Measurements from ENCODE around the gene LIN9.
A peak's percentile ranks its signal among the peaks of the same experiment; 100 is the strongest.
"Not testable (repeated sequence)": the region's sequence is repeated elsewhere in the genome, so short reads cannot be mapped to it uniquely, and the experiment has no call there.

The LIN9 gene

GRCh38 chr1:226349801-226350518 is 41.0 kb upstream of the LIN9 start:
- no peak overlapping the region for H3K27ac ChIP-seq (ENCODE audit: low read length)
- no peaks in the 10 kb centered on the region for H3K36me3 ChIP-seq (replicated peaks; ENCODE audit: low read depth, low read length)
- no peak for TF ChIP-seq EZH2phosphoT487 (IDR thresholded peaks at IDR 0.05; ENCODE audit: low read depth)
- TF ChIP-seq CTCF (IDR thresholded peaks at IDR 0.05; ENCODE audit: low read depth, low read length) = no peak
- H4K20me1 ChIP-seq (ENCODE audit: insufficient read depth, low read length) = no peaks in the 10 kb centered on the region
- no peaks in the 10 kb centered on the region for H3K9me3 ChIP-seq (ENCODE audit: insufficient read depth, low read length)
- H3K79me2 ChIP-seq (ENCODE audit: low read length) = no peaks in the 10 kb centered on the region
- H3K4me3 ChIP-seq (ENCODE audit: low read length) = no peak overlapping the region
- no peak overlapping the region for H3K9ac ChIP-seq (ENCODE audit: low read length)
- no peak overlapping the region for H2AFZ ChIP-seq (ENCODE audit: low read depth, low read length)
- H3K4me1 ChIP-seq (ENCODE audit: low read length) = peaks cover 11% of the 10 kb centered on the region
- no peak overlapping the region for H3K4me2 ChIP-seq (ENCODE audit: low read length)
- no peaks in the 10 kb centered on the region for H3K27me3 ChIP-seq (ENCODE audit: low read depth, low read length)

- no peaks in the 10 kb centered on the region for H3K36me3 ChIP-seq (replicated peaks; ENCODE audit: low read depth, low read length)
- no peak overlapping the region for H3K27ac ChIP-seq (ENCODE audit: low read length)
- H2AFZ ChIP-seq (ENCODE audit: low read depth, low read length) = no peak overlapping the region
- no peaks in the 10 kb centered on the region for H3K79me2 ChIP-seq (ENCODE audit: low read length)
- H3K4me1 ChIP-seq (ENCODE audit: low read length) = peaks cover 11% of the 10 kb centered on the region
- H3K9me3 ChIP-seq (ENCODE audit: insufficient read depth, low read length) = no peaks in the 10 kb centered on the region
- TF ChIP-seq CTCF (IDR thresholded peaks at IDR 0.05; ENCODE audit: low read depth, low read length) (no peak), EZH2phosphoT487 (IDR thresholded peaks at IDR 0.05; ENCODE audit: low read depth) (no peak)
- no peaks in the 10 kb centered on the region for H3K27me3 ChIP-seq (ENCODE audit: low read depth, low read length)
- no peak overlapping the region for H3K4me3 ChIP-seq (ENCODE audit: low read length)
- H4K20me1 ChIP-seq (ENCODE audit: insufficient read depth, low read length) = no peaks in the 10 kb centered on the region
- H3K9ac ChIP-seq (ENCODE audit: low read length) = no peak overlapping the region
- no peak overlapping the region for H3K4me2 ChIP-seq (ENCODE audit: low read length)
Measured at GRCh38 chr1:226349081-226349480, 40.1 kb upstream of the LIN9 start.

GRCh38 chr1:226344441-226345259 is 35.7 kb upstream of the LIN9 start:
- Histone ChIP-seq H4K20me1 (ENCODE audit: insufficient read depth, low read length) (no peaks in the 10 kb centered on the region), H2AFZ (ENCODE audit: low read depth, low read length) (peak overlapping the region; percentile 57; the same call in 1 of the 2 replicates), H3K4me3 (ENCODE audit: low read length) (no peak overlapping the region), H3K36me3 (replicated peaks; ENCODE audit: low read depth, low read length) (no peaks in the 10 kb centered on the region), H3K4me2 (ENCODE audit: low read length) (no peak overlapping the region), H3K4me1 (ENCODE audit: low read length) (peaks cover 4% of the 10 kb centered on the region), H3K27me3 (ENCODE audit: low read depth, low read length) (no peaks in the 10 kb centered on the region), H3K9me3 (ENCODE audit: insufficient read depth, low read length) (no peaks in the 10 kb centered on the region), H3K9ac (ENCODE audit: low read length) (no peak overlapping the region), H3K27ac (ENCODE audit: low read length) (no peak overlapping the region), H3K79me2 (ENCODE audit: low read length) (no peaks in the 10 kb centered on the region)
- no peak for TF ChIP-seq EZH2phosphoT487 (IDR thresholded peaks at IDR 0.05; ENCODE audit: low read depth)
- no peak for TF ChIP-seq CTCF (IDR thresholded peaks at IDR 0.05; ENCODE audit: low read depth, low read length)

GRCh38 chr1:226342656-226343055 is 33.7 kb upstream of the LIN9 start:
- H4K20me1 ChIP-seq (ENCODE audit: insufficient read depth, low read length) = no peaks in the 10 kb centered on the region
- no peak overlapping the region for H3K9ac ChIP-seq (ENCODE audit: low read length)
- H3K4me1 ChIP-seq (ENCODE audit: low read length) = peaks cover 6% of the 10 kb centered on the region
- no peak overlapping the region for H2AFZ ChIP-seq (ENCODE audit: low read depth, low read length)
- no peak overlapping the region for H3K27ac ChIP-seq (ENCODE audit: low read length)
- no peaks in the 10 kb centered on the region for H3K27me3 ChIP-seq (ENCODE audit: low read depth, low read length)
- H3K4me2 ChIP-seq (ENCODE audit: low read length) = no peak overlapping the region
- no peaks in the 10 kb centered on the region for H3K9me3 ChIP-seq (ENCODE audit: insufficient read depth, low read length)
- no peaks in the 10 kb centered on the region for H3K36me3 ChIP-seq (replicated peaks; ENCODE audit: low read depth, low read length)
- H3K4me3 ChIP-seq (ENCODE audit: low read length) = no peak overlapping the region
- H3K79me2 ChIP-seq (ENCODE audit: low read length) = no peaks in the 10 kb centered on the region
- no peak for TF ChIP-seq EZH2phosphoT487 (IDR thresholded peaks at IDR 0.05; ENCODE audit: low read depth)
- TF ChIP-seq CTCF (IDR thresholded peaks at IDR 0.05; ENCODE audit: low read depth, low read length) = no peak

GRCh38 chr1:226340111-226340510 is 31.1 kb upstream of the LIN9 start:
- H4K20me1 ChIP-seq (ENCODE audit: insufficient read depth, low read length); H3K4me1 ChIP-seq (ENCODE audit: low read length); H3K9me3 ChIP-seq (ENCODE audit: insufficient read depth, low read length); H2AFZ ChIP-seq (ENCODE audit: low read depth, low read length); H3K9ac ChIP-seq (ENCODE audit: low read length); H3K27me3 ChIP-seq (ENCODE audit: low read depth, low read length); H3K4me2 ChIP-seq (ENCODE audit: low read length); H3K4me3 ChIP-seq (ENCODE audit: low read length); H3K79me2 ChIP-seq (ENCODE audit: low read length); H3K27ac ChIP-seq (ENCODE audit: low read length); H3K36me3 ChIP-seq (replicated peaks; ENCODE audit: low read depth, low read length): not testable (repeated sequence)
